OCI-LY7 (cell line): ENCODE data around the gene CTBS.

ENCODE experiments used
- CTCF ChIP-seq: fragments of 200-600 bp; sonication (generic); conservative IDR thresholded peaks from 2 replicates; pipeline ENCODE4 v1.5.1; 2014; ENCODE audit warnings: mild to moderate bottlenecking, antibody characterized with exemption, low read length, moderate library complexity, mixed read lengths
- EZH2phosphoT487 ChIP-seq: fragments of 200-600 bp; sonication (generic); IDR thresholded peaks from 2 replicates; pipeline ENCODE4 v1.6.1; 2018; ENCODE audit warnings: low read depth, borderline replicate concordance, mild to moderate bottlenecking, mixed run types, antibody characterized with exemption, low read length, moderate library complexity, mixed read lengths

DNA sequence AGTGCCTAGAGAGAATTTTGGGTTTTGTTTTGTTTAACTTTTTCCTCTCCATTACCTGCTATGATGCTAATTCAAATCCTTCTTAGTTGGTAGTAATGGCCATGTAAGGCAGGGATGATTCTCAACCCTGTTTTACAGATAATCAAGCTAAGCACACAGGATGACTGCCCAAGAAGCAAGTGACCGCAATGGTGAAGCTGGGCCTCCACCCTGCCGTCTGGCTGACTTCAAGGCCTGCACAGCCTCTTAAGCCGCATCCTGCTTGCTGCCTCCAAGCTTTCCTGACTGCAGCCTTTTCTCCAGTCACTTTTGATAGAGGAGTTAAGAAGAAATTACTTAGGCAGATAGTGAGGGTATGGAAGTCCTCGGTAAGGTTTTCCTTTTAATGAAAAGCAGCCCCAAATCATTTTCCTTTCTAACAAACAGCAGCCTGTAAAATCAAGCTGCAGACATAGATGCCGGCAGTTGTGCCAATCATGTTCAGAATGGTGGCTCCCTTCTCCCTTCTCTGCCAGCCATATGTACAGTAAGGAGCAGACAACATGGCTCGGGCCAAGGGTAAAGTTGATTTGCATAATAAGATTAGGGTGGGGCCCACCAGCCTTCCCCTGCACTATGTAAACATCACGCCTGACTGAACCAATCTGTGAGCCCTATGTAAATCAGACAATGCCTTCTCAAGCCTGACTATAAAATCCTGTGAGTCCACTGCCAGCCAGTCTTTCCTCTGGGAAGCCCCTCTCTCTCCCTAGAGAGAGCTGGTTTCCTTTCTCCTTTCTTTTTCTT, 8.8 kb upstream of the CTBS start:
- TF ChIP-seq CTCF (no peak), EZH2phosphoT487 (no peak)
